Ovary (tissue), 3 donors: ENCODE results near the gene ASIC2.

ENCODE experiments used
- CTCF ChIP-seq, 3 donors: fragments of 450-650 bp in 2 of 3; fragments of 200-600 bp in 1 of 3; IDR thresholded peaks; one replicate each; pipeline versions ENCODE4 v1.5.1 to v1.8.0; 2016 to 2022; ENCODE audit warnings: antibody characterized with exemption in 3 of 3, mild to moderate bottlenecking in 1 of 3
- EP300 ChIP-seq: sonication (generic); formaldehyde crosslinking; IDR thresholded peaks from one replicate; pipeline ENCODE4 v1.6.1; 2017; ENCODE audit warnings: antibody characterized with exemption
- POLR2A ChIP-seq: fragments of 450-650 bp; IDR thresholded peaks from one replicate; pipeline ENCODE4 v1.6.1; 2017; ENCODE audit warnings: antibody characterized with exemption, mild to moderate bottlenecking, moderate library complexity
- donor health status: DM: no; HTN: no; CAD: no.

GRCh38 chr17:33266116-33266515, 27.0 kb downstream of the ASIC2 start:
- TF ChIP-seq EP300, result no peak
- no peak for TF ChIP-seq CTCF (IDR thresholded peaks at IDR 0.05)
- TF ChIP-seq POLR2A, result no peak
